ENCODE results near the gene LRRC4C.

DNA sequence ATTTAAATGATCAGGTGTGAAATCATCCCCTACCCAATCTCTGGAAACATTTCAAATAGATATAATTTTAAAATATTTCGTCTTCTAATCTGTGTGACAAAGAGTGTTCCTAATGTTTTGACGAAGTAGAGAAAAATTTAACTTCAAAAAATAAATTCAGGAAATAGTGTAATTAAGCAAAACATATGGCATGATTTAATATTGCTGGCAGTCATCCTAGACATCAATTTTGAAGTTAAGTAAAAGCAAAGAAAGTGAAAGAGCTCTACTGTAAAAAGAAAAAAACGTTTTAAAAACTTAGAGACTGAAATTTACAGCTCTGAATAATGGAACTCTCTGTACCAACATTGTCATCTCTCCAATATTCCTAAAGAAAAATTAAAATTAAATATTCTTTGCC lies 1062.3 kb downstream of the LRRC4C start:
- TF ChIP-seq CTCF (IDR thresholded peaks at IDR 0.05) = no peak
- TF ChIP-seq EZH2phosphoT487 (IDR thresholded peaks at IDR 0.05) = no peak
